ENCODE measurements around the gene ETS1.

The ETS1 gene

GRCh38 chr11:128419012-128419767 lies 168.2 kb downstream of the ETS1 start:
- DNase-seq, result no peak

- no peak for DNase-seq
These were observed 169.6 kb downstream of the ETS1 start for GRCh38 chr11:128417607-128418324.

DNA sequence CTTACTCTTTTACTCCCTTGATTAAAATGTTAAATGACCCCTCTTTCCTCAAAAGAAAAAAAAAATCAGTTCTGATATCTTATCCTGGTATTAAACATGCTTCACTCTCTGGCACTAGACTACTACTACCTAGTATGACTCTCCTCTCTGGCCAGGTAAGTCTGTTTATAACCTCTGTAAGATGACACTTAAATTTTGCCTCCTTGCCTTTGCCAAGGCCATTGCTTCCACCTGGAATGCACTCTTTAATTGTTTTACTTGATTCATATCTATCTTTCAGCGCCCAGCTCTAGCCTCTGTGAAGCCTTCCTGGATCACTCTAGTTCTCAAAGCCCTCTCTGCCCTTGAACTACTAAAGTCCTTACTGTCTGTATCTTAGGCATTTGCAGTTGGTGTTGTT lies 170.4 kb downstream of the ETS1 start:
- DNase-seq, result no peak

GRCh38 chr11:128415539-128415938 lies 171.8 kb downstream of the ETS1 start:
- DNase-seq, result no peak

GRCh38 chr11:128412847-128413791 lies 174.2 kb downstream of the ETS1 start:
- no peak for DNase-seq

- no peak for DNase-seq
These were observed 175.5 kb downstream of the ETS1 start for GRCh38 chr11:128411812-128412211.

DNA sequence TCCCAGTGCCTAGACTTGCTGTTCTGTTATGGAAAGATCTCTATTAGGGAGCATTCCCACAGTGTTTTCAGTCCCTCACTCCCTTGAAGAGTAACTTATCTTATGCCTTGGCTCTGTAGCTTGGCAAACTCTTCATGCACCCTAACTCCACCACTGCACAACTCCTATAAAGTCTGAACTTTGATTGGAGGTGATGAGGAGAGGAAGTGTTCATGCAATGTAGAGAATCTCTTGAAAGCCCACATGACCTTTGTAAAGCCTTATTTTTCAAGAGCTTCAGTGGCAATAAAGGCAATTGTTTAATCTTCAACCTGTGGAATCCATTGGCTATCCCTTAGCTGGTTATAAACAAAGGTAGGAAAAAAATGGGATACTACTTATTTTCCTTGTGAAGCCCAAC lies 176.2 kb downstream of the ETS1 start:
- no peak for DNase-seq

- DNase-seq, result no peak
These were observed 177.9 kb downstream of the ETS1 start for GRCh38 chr11:128409476-128409875.

Measured in NCI-H1105 treated with DMSO at 0.1 percent for 48 hours (cell line).